Activated CD4-positive, CD25-positive, alpha-beta regulatory T cell (primary cell): Measurements from ENCODE around the gene COASY.
"Not testable (repeated sequence)": the region's sequence is repeated elsewhere in the genome, so short reads cannot be mapped to it uniquely, and the experiment has no call there.

Experiments
- DNase-seq, 4 experiments: peaks; one replicate each; lab custom pipeline; 2025; lab: John Stamatoyannopoulos, UW

Gene COASY

DNA sequence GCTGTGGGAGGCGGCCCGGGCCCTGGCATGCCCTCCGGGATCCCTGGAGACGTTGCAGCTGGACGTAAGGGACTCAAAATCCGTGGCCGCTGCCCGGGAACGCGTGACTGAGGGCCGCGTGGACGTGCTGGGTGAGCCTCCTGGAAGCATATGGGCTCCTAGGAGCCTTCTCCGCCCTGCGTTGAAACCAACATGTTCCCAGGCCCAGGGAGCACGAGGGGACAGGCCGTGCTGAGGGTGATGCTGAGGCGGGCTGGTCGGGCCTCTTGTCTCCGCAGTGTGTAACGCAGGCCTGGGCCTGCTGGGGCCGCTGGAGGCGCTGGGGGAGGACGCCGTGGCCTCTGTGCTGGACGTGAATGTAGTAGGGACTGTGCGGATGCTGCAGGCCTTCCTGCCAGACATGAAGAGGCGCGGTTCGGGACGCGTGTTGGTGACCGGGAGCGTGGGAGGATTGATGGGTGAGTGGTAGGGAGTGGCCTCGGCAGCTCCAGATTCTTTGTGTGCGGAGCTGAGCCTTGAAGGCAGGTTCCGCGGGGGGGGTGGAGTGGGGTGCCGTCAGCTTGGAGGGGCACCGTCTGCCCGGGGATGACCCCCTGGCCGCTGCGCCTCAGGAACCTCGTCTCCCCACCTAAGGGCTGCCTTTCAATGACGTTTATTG is 8.7 kb upstream of the COASY start:
- DNase-seq: no peak

DNA sequence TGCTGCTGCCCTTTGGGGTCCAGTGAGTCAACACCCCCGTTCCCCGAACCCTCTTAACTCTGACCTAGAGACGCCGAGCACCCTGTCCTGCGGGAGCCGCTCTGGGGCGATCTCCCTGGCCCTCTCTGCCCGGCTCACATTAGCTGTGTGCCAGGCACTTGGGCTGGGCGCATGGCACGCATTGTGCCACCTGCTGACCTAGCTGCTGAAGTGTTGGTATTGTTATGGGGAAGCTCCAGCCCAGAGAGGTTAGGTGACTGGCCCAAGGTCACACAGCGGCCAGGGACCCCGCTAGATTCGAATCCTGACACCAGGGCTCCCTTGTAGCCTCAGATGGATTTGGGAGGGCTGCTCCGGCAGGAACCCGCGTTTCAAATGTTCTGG is 8.1 kb upstream of the COASY start:
- no peak for DNase-seq

DNA sequence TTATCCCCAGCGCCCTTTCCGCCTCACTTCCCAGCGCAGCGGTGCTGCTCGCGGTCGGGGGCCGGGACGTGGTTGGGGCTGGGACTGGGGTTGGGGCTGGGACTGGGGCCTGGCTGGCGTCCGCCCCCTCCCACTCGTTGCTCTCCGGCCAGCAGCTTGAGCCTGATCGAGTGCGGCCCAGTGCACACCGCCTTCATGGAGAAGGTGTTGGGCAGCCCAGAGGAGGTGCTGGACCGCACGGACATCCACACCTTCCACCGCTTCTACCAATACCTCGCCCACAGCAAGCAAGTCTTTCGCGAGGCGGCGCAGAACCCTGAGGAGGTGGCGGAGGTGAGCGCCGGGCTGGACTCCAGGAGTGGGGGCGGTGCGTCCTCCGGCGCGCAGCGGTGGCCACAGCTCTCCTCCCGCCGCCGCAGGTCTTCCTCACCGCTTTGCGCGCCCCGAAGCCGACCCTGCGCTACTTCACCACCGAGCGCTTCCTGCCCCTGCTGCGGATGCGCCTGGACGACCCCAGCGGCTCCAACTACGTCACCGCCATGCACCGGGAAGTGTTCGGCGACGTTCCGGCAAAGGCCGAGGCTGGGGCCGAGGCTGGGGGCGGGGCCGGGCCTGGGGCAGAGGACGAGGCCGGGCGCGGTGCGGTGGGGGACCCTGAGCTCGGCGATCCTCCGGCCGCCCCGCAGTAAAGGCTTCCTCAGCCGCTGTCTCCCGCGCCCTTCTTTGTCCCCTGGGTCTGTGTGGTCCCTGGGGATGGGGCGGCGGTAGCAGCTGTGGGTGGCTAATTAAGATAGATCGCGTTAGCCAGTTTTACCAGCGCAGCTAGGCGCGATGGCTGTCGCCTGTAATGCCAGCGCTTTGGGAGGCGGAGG is 7.5 kb upstream of the COASY start:
- DNase-seq: peak; percentile 31 to 60 (median 54)

- no peak for DNase-seq
These were observed 6.8 kb upstream of the COASY start for GRCh38 chr17:42555122-42555622.

- DNase-seq: not testable (repeated sequence)
These were observed 5.9 kb upstream of the COASY start for GRCh38 chr17:42555961-42556617.

DNA sequence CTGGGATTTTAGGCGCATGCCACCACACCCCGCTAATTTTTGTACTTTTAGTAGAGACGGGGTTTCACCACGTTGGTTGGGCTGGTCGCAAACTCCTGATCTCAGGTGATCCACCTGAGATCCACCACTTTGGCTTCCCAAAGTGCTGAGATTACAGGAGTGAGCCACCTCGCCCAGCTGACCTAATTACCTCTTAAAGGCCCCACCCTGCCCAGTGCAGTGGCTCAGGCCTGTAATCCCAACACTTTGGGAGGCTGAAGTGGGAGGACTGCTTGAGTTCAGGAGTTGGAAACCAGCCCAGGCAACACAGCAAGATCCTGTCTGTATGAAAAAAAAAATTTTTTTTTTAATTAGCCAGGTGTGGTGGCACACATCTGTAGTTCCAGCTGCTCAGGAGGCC is 2.9 kb upstream of the COASY start:
- no peak for DNase-seq

DNA sequence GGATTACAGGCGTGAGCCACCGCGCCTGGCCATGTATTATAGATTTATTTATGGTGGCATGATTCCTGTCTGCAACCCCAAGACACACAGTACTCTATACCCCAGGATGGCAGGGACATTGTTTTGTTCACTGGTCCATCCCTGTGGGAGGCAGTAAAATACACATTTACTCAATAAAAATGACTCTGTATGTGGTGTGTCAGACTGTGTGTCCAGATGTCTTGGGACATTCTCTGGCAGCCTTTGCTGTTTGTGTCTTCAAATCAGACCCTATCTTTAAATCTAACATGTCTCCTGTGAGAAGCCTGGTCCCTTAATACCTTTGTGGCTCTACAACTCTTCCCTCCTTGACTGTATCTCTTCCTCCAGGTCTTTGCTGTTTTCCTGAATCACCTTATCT is 1.7 kb upstream of the COASY start:
- DNase-seq: no peak

- no peak for DNase-seq
These were observed 617 bp downstream of the COASY start for GRCh38 chr17:42562388-42563142.

- DNase-seq: no peak
These were observed 1.2 kb downstream of the COASY start for GRCh38 chr17:42563143-42563509.

DNA sequence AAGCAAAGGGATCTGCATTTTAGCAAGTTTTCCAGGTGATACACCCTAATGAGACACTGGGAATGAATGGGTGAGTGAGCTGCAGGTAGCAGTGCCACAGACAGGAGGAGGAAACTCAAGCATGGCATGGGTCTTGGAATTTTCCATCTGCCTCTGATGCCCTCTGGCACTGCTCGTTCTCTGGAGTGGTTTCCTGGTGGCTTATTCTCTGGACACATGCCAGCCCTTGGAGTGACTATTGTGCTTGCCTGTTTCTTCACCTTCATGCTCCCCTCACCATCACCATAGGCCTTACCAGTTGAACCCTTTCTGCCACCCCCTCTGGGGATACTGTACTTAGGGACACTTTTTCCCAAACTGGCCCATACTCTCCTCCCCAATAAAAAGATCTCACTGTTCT is 1.6 kb downstream of the COASY start:
- no peak for DNase-seq

DNA sequence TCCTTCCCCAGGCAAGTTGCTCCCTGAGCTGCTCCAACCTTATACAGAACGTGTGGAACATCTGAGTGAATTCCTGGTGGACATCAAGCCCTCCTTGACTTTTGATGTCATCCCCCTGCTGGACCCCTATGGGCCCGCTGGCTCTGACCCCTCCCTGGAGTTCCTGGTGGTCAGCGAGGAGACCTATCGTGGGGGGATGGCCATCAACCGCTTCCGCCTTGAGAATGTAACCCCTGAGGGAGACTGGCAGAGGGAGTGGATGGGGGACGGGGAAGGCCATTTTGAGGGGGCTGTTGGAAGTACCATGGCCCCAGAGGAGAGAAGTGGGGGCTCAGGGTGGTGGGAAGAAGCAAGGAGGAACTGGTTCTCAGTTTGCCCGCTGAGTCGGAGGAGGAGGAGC is 2.0 kb downstream of the COASY start:
- no peak for DNase-seq

GRCh38 chr17:42564815-42565522 is 3.0 kb downstream of the COASY start:
- DNase-seq: no peak

DNA sequence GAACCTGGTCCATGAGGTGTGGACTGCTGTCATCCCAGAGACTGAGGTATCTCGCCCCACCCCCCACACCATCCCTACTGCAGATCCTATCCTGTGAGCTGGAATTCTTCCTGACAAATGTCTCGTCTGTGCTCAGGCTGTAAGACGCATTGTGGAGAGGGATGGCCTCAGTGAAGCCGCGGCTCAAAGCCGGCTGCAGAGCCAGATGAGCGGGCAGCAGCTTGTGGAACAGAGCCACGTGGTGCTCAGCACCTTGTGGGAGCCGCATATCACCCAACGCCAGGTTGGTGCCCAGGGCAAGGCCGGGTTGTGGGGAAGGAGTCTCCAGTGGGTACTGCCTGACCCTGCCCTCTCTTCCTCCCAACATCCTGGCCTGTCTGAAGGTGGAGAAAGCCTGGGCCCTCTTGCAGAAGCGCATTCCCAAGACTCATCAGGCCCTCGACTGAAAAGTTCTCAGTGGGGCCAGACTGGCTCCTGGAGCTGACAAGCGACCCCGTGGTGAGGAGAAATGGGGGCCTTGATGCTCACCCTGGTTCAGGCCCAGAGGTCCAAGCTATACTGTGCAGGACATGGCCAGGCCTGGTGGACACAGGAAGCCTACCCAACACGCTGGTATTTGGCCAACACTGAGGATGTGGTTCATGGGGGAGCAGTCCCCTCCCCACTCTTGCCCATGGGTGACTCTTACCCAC is 3.7 kb downstream of the COASY start:
- no peak for DNase-seq

DNA sequence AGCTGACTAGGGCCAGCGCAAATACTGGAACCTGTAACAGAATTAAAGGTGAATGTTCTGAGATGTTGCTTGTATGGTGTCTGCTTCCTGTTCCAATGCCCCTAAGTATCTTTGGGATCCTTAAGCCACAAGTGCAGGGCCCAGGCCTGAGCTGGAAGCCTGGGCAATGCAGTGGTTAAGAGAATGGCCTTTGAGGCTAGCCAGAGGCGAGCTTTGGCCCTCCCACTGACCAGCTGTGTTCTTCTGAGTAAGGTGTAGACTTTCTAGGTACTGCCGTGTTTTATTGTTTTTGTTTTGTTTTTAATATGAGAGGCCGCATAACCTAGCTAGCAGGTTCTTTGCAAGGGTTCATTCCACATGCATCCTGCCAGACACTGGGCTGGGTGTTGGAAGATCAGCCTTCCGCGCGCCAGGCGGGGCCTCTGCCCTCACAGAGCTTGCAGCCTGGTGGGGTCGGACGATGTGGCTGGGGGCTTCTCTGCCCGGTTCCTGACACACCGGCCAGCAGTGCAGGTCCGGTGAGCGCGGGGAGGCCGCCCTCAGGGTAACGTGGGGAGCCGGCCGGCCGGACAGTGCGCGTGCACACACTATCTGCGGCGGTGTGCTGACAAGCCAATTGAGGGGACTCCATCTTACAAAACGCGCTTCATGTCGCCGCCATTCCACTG is 4.4 kb downstream of the COASY start:
- no peak for DNase-seq

DNA sequence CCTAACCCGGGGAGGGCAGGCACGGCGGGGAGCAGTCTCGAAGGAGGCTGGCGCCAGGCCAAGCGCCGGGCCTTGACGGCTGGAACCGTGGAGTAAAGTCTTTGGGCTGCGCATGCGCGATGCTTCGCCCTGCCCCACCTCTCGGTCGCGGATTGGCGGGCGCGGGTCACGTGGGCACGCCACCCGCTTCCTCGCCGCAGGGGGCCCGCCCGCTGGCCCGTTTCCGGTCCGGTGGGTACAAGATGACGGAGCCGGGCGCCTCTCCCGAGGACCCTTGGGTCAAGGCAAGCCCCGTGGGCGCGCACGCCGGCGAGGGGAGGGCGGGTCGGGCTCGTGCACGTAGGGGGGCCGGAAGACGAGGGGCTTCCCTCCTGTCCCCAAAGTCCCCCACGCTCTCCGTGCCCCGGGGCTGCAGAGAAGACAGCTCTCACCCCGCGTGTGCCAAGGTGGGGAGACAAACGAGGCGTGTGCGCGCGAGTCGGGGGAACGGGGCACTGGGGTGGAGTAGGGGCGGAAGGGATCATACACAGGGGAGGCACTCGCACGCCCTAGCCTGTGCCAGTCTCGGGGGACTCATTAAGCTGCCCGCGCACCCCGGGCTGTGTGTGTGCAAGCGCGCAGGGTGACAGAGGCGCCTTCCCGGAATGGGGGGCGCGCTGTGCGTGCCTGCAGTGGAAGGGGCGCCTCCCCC is 5.1 kb downstream of the COASY start, which contains the start of gene MLX:
Gene MLX, plus strand, starts transcription at position 218 of the 691 bp plus-strand sequence. Its CDS starts 25 bp downstream, at position 243.
- peak; percentile 79 to 86 (median 84) for DNase-seq

DNA sequence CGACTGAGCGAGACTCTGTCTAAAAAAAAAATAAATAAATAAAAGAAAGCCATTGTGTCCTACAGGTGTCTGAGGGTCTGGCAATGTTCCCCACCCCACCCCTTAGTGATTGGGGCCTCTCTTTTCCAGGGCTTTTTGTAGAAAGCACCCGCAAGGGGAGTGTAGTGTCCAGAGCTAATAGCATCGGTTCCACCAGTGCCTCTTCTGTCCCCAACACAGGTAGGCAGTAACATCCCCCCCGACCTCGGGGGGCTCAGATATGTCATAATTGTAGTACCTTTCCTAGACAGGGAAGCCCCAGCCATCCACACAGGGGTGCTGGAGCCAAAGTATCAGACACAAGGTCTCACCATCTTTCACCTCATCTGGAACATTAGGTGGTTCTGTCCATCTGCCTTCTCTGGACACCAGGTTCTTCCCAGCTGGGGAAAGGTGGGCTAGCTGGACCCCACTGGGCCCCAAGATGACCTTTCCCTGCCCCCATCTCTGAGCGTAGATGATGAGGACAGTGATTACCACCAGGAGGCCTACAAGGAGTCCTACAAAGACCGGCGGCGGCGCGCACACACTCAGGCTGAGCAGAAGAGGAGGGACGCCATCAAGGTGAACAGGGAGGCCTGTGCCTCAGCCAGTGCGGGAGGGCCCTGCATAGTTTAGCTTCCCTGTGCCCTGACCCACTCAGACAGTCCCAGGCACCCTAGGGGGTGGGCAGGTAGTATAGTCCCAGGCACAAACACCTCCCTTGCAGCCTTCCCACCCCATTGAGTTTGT is 6.6 kb downstream of the COASY start:
- DNase-seq: no peak

GRCh38 chr17:42571435-42572225 is 9.7 kb downstream of the COASY start:
- DNase-seq: no peak

DNA sequence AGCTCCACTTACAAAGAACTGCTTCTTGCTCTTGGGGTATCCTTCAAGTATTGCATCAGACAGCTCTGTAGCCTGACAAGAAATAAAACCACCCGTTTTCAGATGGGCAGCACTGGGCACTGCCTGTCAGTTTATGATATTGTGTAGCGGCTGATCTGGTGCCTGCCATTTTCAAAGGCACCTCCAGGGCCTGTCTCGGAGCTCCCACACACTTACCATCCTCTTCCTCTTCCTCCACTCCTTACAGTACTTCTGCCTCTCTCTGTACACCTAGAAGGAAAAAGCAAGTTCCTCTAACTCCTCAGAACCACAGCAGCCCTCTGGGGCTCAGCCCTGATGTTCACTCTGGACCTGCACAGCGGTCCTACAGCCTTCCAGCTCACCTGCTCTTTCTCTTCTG is 11.1 kb downstream of the COASY start:
- no peak for DNase-seq
